Upper lobe of left lung (tissue), 6 donors: ENCODE measurements around the gene RGS7. TPM values are rescaled to one million over a fixed set of nuclear protein-coding genes. Genes with fewer than 3 reads are reported as not detected.

Source experiments
- ATAC-seq, 2 donors: fragments of 200-7000 bp; cut with Tn5 transposase; one replicate each; pipeline ENCODE4 v1.9.1; 2022; ENCODE audit warnings: mild to moderate bottlenecking in 2 of 2, moderate library complexity in 2 of 2; ENCODE audit not compliant: low FRiP score in 2 of 2
- DNase-seq, 2 donors: peaks; one replicate each; pipeline ENCODE4 v3.0.0-alpha.2; 2019 to 2020
- H3K27ac ChIP-seq, 4 donors: fragments of 200-600 bp; sonication (generic); one replicate each; pipeline ENCODE4 v1.5.1; 2016 to 2019
- H3K27me3 ChIP-seq, 4 donors: fragments of 200-600 bp; sonication (generic); one replicate each; pipeline ENCODE4 v1.5.1; 2017 to 2019
- H3K36me3 ChIP-seq, 4 donors: fragments of 200-600 bp; sonication (generic); one replicate each; pipeline ENCODE4 v1.5.1; 2016 to 2019
- H3K4me1 ChIP-seq, 4 donors: fragments of 200-600 bp; sonication (generic); one replicate each; pipeline ENCODE4 v1.5.1; 2018 to 2019
- H3K4me3 ChIP-seq, 4 donors: fragments of 200-600 bp; sonication (generic); one replicate each; pipeline ENCODE4 v1.5.1; 2017 to 2019; ENCODE audit warnings: mild to moderate bottlenecking in 2 of 4, moderate library complexity in 1 of 4
- H3K9me3 ChIP-seq, 4 donors: fragments of 200-600 bp; sonication (generic); one replicate each; pipeline ENCODE4 v1.5.1; 2018 to 2019
- CTCF ChIP-seq, 6 experiments: fragments of 450-650 bp in 4 of 6; fragments of 200-600 bp in 2 of 6; sonication (generic) in 2 of 6; IDR thresholded peaks; one replicate each; pipeline ENCODE4 v1.5.1; 2016 to 2019; ENCODE audit warnings: antibody characterized with exemption in 6 of 6
- EP300 ChIP-seq, 4 donors: sonication (generic); formaldehyde crosslinking; IDR thresholded peaks; one replicate each; pipeline ENCODE4 v1.5.1; 2017; ENCODE audit warnings: antibody characterized with exemption in 4 of 4, control low read depth in 2 of 4
- POLR2A ChIP-seq, 4 donors: fragments of 450-650 bp; IDR thresholded peaks; one replicate each; pipeline ENCODE4 v1.5.1; 2016 to 2017; ENCODE audit warnings: antibody characterized with exemption in 4 of 4, mild to moderate bottlenecking in 2 of 4
- POLR2AphosphoS5 ChIP-seq, 2 donors: sonication (generic); formaldehyde crosslinking; IDR thresholded peaks; one replicate each; pipeline ENCODE4 v1.5.1; 2017; ENCODE audit warnings: antibody characterized with exemption in 2 of 2
- WGBS, 2 donors: methylation state at CpG; one replicate each; pipeline ENCODE4 v1.1.5; 2017 to 2018; 5-methylcytosine and 5-hydroxymethylcytosine counted together
- total RNA-seq, 6 donors: library from RNA; depleted of rRNA in 4 of 6; stranded (reverse); fragments of >200 nt in 4 of 6; gene quantifications; one replicate each; pipeline versions ENCODE4 v1.1.0 to v1.2.1, GENCODE V29; 2016 to 2021
- donor health status: DM: no; HTN: no; CAD: no; lungs with moderate emphysema.
- donor health status: DM: no; HTN: yes; CAD: no; lungs with severe emphysema.

RGS7 gene
- total RNA-seq, 6 donors from 2014 or later, result 0.15 TPM; not detected in 5

GRCh38 chr1:240833075-240833474, 523.9 kb downstream of the RGS7 start:
- TF ChIP-seq CTCF (IDR thresholded peaks at IDR 0.05) (no peak), POLR2AphosphoS5 (IDR thresholded peaks at IDR 0.05) (no peak), EP300 (IDR thresholded peaks at IDR 0.05) (no peak), POLR2A (IDR thresholded peaks at IDR 0.05) (no peak)
- Histone ChIP-seq H3K4me3 (no peak overlapping the region), H3K36me3 (no peaks in the 10 kb centered on the region), H3K27ac (no peak overlapping the region), H3K9me3 (no peaks in the 10 kb centered on the region), H3K4me1 (no peaks in the 10 kb centered on the region), H3K27me3 (no peaks in the 10 kb centered on the region)
- DNase-seq (no peak), ATAC-seq (no peak)
- 85 to 88% methylated on average over 6 of the region's 6 CpGs for WGBS, 2 donors

GRCh38 chr1:240831922-240832321, 525.1 kb downstream of the RGS7 start:
- H3K4me3 ChIP-seq, result no peak overlapping the region
- H3K4me1 ChIP-seq, result no peaks in the 10 kb centered on the region
- WGBS, 2 donors, result 41 to 46% methylated on average over 3 of the region's 3 CpGs
- ATAC-seq (no peak), DNase-seq (no peak)
- TF ChIP-seq POLR2AphosphoS5 (IDR thresholded peaks at IDR 0.05), result no peak
- TF ChIP-seq POLR2A (IDR thresholded peaks at IDR 0.05), result no peak
- no peak for TF ChIP-seq EP300 (IDR thresholded peaks at IDR 0.05)
- no peak for TF ChIP-seq CTCF (IDR thresholded peaks at IDR 0.05)
- H3K9me3 ChIP-seq, result no peaks in the 10 kb centered on the region
- no peak overlapping the region for H3K27ac ChIP-seq
- H3K27me3 ChIP-seq, result no peaks in the 10 kb centered on the region
- no peaks in the 10 kb centered on the region for H3K36me3 ChIP-seq

GRCh38 chr1:240831191-240831631, 525.8 kb downstream of the RGS7 start:
- Histone ChIP-seq H3K9me3 (no peaks in the 10 kb centered on the region), H3K27me3 (no peaks in the 10 kb centered on the region), H3K4me3 (no peak overlapping the region), H3K36me3 (no peaks in the 10 kb centered on the region), H3K27ac (no peak overlapping the region), H3K4me1 (no peaks in the 10 kb centered on the region)
- DNase-seq (no peak), ATAC-seq (peak in 1 of 2 donors; percentile 59)
- no peak for TF ChIP-seq EP300 (IDR thresholded peaks at IDR 0.05)
- no peak for TF ChIP-seq CTCF (IDR thresholded peaks at IDR 0.05)
- TF ChIP-seq POLR2A (IDR thresholded peaks at IDR 0.05), result no peak
- no peak for TF ChIP-seq POLR2AphosphoS5 (IDR thresholded peaks at IDR 0.05)
- 51% methylated on average over 3 of the region's 3 CpGs for WGBS, 2 donors

- no peak for ATAC-seq
- 82 to 86% methylated on average over 3 of the region's 3 CpGs for WGBS, 2 donors
Observed at GRCh38 chr1:240829487-240829886, 527.5 kb downstream of the RGS7 start.

More at GRCh38 chr1:240829487-240829886, 527.5 kb downstream of the RGS7 start:
- Histone ChIP-seq H3K9me3 (no peaks in the 10 kb centered on the region), H3K4me1 (no peaks in the 10 kb centered on the region), H3K27me3 (no peaks in the 10 kb centered on the region), H3K36me3 (no peaks in the 10 kb centered on the region), H3K27ac (no peak overlapping the region), H3K4me3 (no peak overlapping the region)
- no peak for DNase-seq
- no peak for TF ChIP-seq EP300 (IDR thresholded peaks at IDR 0.05)
- no peak for TF ChIP-seq POLR2AphosphoS5 (IDR thresholded peaks at IDR 0.05)
- TF ChIP-seq POLR2A (IDR thresholded peaks at IDR 0.05), result no peak
- TF ChIP-seq CTCF (IDR thresholded peaks at IDR 0.05), result no peak
